GM19328 (cell line): ENCODE results near the gene OR2V1.
"Not testable (repeated sequence)": the region's sequence is repeated elsewhere in the genome, so short reads cannot be mapped to it uniquely, and the experiment has no call there.

Experiments used
- ATAC-seq: cut with Tn5 transposase; IDR thresholded peaks from one replicate; pipeline ENCODE4 v1.9.1; 2021; ENCODE audit warnings: mild to moderate bottlenecking, moderate library complexity; ENCODE audit not compliant: unreplicated experiment

Gene OR2V1

GRCh38 chr5:181130832-181131496 lies at the start of gene OR2V1:
Gene OR2V1, minus strand, starts transcription at chr5:181131169. Its CDS starts 5,865 bp downstream, at chr5:181125304.
- ATAC-seq: no peak

GRCh38 chr5:181177559-181177958 lies 46.6 kb upstream of the OR2V1 start:
- not testable (repeated sequence) for ATAC-seq

- no peak for ATAC-seq
These were observed 45.4 kb upstream of the OR2V1 start for GRCh38 chr5:181176254-181176952.

- ATAC-seq: no peak
These were observed 42.7 kb upstream of the OR2V1 start for GRCh38 chr5:181173420-181174342.

GRCh38 chr5:181173027-181173419 lies 42.1 kb upstream of the OR2V1 start:
- ATAC-seq: no peak

- ATAC-seq: no peak
These were observed 40.8 kb upstream of the OR2V1 start for GRCh38 chr5:181171782-181172181.

- no peak for ATAC-seq
These were observed 40.0 kb upstream of the OR2V1 start for GRCh38 chr5:181170996-181171395.

- ATAC-seq: no peak
These were observed 39.4 kb upstream of the OR2V1 start for GRCh38 chr5:181170237-181170825.

- ATAC-seq: not testable (repeated sequence)
These were observed 38.7 kb upstream of the OR2V1 start for GRCh38 chr5:181169459-181170236.

- ATAC-seq: no peak
These were observed 37.7 kb upstream of the OR2V1 start for GRCh38 chr5:181168595-181169118.

- no peak for ATAC-seq
These were observed 37.0 kb upstream of the OR2V1 start for GRCh38 chr5:181167814-181168488.

GRCh38 chr5:181166812-181167733 lies 36.1 kb upstream of the OR2V1 start:
- ATAC-seq: no peak

- no peak for ATAC-seq
These were observed 33.3 kb upstream of the OR2V1 start for GRCh38 chr5:181164076-181164952.

GRCh38 chr5:181163487-181164075 lies 32.6 kb upstream of the OR2V1 start:
- ATAC-seq: no peak

GRCh38 chr5:181161534-181162175 lies 30.7 kb upstream of the OR2V1 start:
- no peak for ATAC-seq

- ATAC-seq: not testable (repeated sequence)
These were observed 30.0 kb upstream of the OR2V1 start for GRCh38 chr5:181160755-181161533.
